GM21390 (cell line): ENCODE measurements around the gene PKD1.

Experiments used
- ATAC-seq: cut with Tn5 transposase; IDR thresholded peaks from one replicate; pipeline ENCODE4 v1.9.1; 2021; ENCODE audit not compliant: unreplicated experiment

PKD1 gene

GRCh38 chr16:2078691-2079090, 57.0 kb downstream of the PKD1 start:
- ATAC-seq: no peak

GRCh38 chr16:2078096-2078495, 57.6 kb downstream of the PKD1 start:
- no peak for ATAC-seq

DNA sequence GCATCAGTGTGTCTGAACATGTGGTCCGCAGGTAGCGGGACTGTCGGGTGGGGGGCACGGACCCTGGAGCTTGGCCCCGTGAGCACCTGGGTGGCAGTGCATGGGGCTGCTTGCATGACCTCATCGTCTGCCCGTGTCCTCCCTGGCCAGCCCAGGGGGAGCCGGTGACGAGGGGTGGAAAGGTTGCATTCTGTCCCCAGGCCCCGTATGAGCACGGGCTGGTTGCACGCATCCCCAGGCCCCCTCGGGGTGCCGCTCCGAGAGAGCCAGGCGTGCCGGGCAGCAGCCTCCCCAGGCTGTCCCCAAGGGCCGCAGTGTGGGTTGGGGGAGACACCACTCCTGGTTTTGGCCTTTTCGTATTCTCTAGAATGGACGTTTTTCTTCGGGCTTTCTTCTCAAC, 58.0 kb downstream of the PKD1 start:
- ATAC-seq: no peak

GRCh38 chr16:2077016-2077415, 58.7 kb downstream of the PKD1 start:
- ATAC-seq: no peak

DNA sequence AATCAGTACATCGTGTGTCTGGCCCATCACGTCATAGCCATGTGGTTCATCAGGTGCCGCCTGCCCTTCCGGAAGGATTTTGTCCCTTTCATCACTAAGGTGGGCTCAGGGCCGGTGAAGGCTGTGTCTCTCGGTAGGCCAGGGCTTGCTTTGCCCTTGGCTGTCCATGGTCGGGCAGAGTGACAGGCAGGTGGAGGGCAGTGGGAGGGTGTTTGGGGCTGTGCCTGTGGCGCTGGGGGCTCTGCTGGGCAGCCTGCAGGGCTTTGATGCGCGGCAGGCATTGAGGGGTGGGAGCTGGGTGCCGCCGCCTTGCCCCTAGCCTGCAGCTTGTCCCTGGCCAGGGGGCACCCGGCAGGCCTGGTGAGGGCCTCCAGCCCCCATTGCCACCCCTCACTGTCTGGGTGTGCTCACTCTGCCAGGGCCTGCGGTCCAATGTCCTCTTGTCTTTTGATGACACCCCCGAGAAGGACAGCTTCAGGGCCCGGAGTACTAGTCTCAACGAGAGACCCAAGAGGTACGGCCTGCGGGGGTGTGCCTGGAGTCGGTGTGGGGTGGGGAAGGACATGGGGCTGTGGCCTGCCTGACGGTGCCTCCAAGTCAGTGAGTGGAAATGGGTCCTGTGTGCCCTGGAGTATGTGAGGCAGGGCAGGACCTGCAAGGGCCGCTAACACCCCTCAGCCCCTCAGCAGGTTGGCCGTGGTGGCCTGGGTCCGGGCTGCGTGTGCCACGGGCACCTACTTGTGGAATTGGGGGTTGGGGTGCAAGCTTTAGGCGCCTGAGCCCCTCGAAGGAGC, 59.4 kb downstream of the PKD1 start:
- no peak for ATAC-seq

DNA sequence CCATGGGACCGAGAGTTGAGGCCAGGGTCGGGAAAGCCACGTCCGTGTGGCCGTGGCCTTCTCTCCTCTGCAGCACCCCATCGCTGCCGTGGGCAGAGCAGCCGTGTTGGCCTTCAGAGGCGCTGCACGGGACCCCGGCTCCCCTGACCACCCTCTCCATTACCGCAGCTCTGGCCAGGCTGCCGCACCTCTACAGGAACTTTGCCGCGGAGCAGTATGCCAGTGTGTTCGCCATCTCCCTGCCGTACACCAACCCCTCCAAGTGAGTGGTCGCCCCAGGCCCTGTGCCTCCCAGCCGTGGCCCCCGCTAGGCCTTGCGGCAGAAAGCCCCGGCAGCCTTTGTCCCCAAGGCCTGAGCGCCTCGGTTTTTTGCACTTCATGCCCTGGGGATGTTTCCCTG, 60.1 kb downstream of the PKD1 start:
- ATAC-seq: no peak

GRCh38 chr16:2074071-2074470, 61.6 kb downstream of the PKD1 start:
- ATAC-seq: no peak

DNA sequence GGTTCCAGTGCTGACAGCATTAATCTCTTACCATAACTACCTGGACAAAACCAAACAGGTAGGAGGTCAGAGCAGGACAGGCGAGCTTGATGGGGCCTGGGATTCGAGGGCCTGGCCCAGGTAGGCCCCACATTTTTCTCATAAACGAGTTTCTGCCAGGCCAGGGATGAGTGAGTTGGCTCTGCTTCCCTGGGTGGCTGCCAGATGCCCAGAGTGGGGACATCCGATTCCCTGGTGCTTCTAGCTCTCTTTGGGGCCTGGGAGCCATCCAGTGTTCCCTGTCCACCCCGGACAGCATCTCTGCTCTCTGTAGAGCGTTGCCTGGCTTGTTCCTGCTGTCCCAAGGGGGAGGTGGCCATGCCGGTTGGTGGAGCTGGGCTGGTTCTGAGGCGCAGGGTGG, 62.8 kb downstream of the PKD1 start:
- no peak for ATAC-seq

GRCh38 chr16:2071454-2072202, 64.1 kb downstream of the PKD1 start:
- ATAC-seq: no peak

DNA sequence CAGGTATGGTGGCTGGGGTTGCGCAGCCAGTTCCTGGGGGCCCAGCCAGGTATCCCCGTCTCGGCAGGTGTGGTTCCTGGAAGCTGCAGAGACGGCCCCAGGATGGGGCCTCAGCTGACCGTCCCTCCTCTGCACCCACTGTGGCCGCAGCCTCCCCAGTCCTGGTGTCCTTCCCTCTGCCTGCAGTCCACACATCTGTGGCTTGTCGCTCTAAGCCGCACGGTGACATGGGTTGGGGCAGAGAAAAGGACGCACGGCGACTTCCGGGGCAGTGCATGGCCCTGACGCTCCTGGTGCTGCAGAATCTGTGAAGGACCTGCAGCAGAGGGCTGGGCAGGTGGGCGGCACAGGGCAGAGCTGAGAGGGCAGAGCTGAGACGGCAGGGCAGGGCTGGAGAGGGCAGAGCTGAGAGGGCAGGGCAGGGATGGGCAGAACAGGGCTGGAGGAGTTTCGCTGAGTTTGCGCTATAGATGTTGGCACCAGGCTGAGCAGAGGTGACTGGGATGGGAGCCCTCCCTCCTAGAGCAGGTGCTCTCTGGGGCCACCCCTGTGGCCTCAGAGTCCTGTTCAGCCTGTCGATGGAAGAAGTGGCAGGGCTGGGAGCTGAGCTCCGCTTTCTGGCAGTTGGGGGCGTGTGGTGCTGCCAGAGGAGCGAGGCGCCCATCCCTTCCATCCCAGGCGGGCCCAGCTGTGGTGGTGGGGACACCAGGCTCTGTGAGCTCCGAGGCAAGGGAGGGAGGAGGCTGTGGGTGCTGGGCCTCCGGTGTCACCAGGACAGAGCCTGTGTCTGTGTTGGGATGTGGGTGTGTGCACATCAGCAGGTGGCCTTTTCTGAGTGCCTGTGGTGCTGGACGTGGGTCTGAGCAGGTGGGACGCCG, 64.9 kb downstream of the PKD1 start:
- no peak for ATAC-seq

GRCh38 chr16:2066139-2066538, 69.6 kb downstream of the PKD1 start:
- ATAC-seq: no peak

- no peak for ATAC-seq
These were observed 71.2 kb downstream of the PKD1 start for GRCh38 chr16:2064368-2064945.

GRCh38 chr16:2063861-2064260, 71.8 kb downstream of the PKD1 start:
- ATAC-seq: no peak

DNA sequence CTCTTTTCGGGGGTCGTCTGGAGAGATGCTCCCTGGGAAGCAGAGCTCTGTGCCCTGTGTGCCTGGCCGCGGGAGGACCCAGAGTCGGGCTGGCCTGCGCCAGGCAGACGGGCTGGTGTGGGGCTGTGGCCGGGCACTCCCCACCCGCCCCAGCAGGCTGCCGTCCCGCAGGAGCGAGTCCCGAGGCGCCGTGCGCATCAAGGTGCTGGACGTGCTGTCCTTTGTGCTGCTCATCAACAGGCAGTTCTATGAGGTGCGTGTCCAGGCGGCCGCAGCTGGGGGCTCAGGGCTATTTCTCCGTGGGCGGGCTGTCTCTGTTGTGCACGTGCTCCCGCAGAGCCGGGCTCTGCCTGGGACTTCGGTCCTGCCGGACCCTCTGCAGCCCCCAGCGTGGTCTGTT, 72.9 kb downstream of the PKD1 start:
- ATAC-seq: no peak

GRCh38 chr16:2061526-2061925, 74.2 kb downstream of the PKD1 start:
- no peak for ATAC-seq

GRCh38 chr16:2061023-2061422, 74.7 kb downstream of the PKD1 start:
- ATAC-seq: no peak

DNA sequence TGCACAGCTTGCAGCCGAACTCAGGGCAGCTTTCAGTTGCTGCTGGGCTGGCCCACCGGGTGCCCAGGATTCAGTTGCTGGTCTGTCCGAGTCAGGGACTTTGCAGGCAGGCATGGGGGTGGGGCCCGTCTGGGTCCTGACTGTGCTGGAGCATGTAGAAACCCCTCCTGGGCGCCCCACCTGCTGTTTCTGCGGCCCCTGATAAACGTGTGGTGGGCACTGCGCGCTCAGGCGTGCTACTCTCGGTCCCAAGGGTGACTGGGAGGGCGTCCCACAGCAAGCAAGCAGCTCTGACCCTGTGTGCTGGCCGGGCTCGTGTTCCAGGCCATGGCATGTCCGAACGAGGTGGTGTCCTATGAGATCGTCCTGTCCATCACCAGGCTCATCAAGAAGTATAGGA, 75.4 kb downstream of the PKD1 start:
- ATAC-seq: no peak

- ATAC-seq: no peak
These were observed 76.8 kb downstream of the PKD1 start for GRCh38 chr16:2058872-2059271.

- ATAC-seq: no peak
These were observed 77.3 kb downstream of the PKD1 start for GRCh38 chr16:2058420-2058819.

GRCh38 chr16:2057438-2057837, 78.3 kb downstream of the PKD1 start:
- ATAC-seq: no peak
